Immature natural killer cell (primary cell): ENCODE data around the gene RNF167. TPM values are rescaled to one million over a fixed set of nuclear protein-coding genes. Genes with fewer than 3 reads are reported as not detected.
A peak's percentile ranks its signal among the peaks of the same experiment; 100 is the strongest.

Source experiments
- DNase-seq, 3 donors: peaks; one replicate each; pipeline ENCODE4 v3.0.0; 2022; ENCODE audit warnings: mixed read lengths in 1 of 3
- H3K27ac Mint-ChIP-seq, 6 donors: one replicate each; pipeline ENCODE4 v1.8.0; 2020; ENCODE audit warnings: mixed read lengths in 6 of 6, mild to moderate bottlenecking in 5 of 6, inconsistent platforms in 4 of 6, moderate library complexity in 3 of 6
- H3K27me3 Mint-ChIP-seq, 3 donors: one replicate each; pipeline ENCODE4 v1.8.0; 2020 to 2021; ENCODE audit warnings: low read depth in 3 of 3, mild to moderate bottlenecking in 3 of 3, mixed read lengths in 3 of 3, moderate library complexity in 3 of 3, inconsistent platforms in 1 of 3
- H3K36me3 Mint-ChIP-seq, 3 donors: one replicate each; pipeline ENCODE4 v1.8.0; 2020; ENCODE audit warnings: mixed read lengths in 3 of 3, inconsistent platforms in 2 of 3, mild to moderate bottlenecking in 2 of 3
- H3K4me1 Mint-ChIP-seq, 2 donors: one replicate each; pipeline ENCODE4 v1.8.0; 2020; ENCODE audit warnings: inconsistent platforms in 2 of 2, mild to moderate bottlenecking in 2 of 2, mixed read lengths in 2 of 2, moderate library complexity in 1 of 2
- H3K4me3 Mint-ChIP-seq, 5 donors: one replicate each; pipeline ENCODE4 v1.8.0; 2020; ENCODE audit warnings: mild to moderate bottlenecking in 5 of 5, mixed read lengths in 5 of 5, inconsistent platforms in 3 of 5, moderate library complexity in 3 of 5
- H3K9me3 Mint-ChIP-seq, 6 donors: one replicate each; pipeline ENCODE4 v1.8.0; 2020; ENCODE audit warnings: mild to moderate bottlenecking in 6 of 6, mixed read lengths in 6 of 6, inconsistent platforms in 4 of 6, moderate library complexity in 3 of 6
- polyA plus RNA-seq, 3 donors: library from polyadenylated mRNA; unstranded; fragments of 300-500 nt; fragmentation: Illumina TruSeq; gene quantifications; one replicate each; pipeline ENCODE4 v1.2.3, GENCODE V29; 2021

The RNF167 gene
- polyA plus RNA-seq, 3 donors from 2014 or later = 62.3 to 78.2 (median 73.1) TPM

DNA sequence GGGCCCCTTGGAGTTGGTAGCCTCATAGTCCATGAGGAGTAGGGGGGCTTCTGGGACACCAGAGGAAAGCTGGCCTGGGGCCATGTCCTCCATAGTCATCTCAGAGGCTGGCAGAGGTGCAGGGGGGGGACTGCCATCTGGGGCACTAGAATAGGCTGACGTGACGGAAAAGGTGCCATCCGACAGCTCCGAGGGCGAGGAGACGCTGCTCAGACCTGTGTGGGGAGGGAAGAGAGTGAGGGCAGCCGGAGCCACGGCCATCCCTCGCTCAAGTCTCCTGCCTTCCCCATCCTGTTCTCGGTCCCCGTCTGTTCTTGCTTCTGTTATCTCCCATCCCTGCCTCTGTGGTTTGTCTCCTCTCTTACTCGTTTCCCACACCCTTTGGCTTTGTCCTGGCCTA, 32.3 kb downstream of the RNF167 start:
- Mint-ChIP-seq H3K36me3 (peaks cover 12 to 19% (median 12%) of the 10 kb centered on the region in 3 donors), H3K4me1 (peaks cover 0 to 2% of the 10 kb centered on the region in 2 donors), H3K27me3 (no peaks in the 10 kb centered on the region), H3K9me3 (no peaks in the 10 kb centered on the region), H3K27ac (peak overlapping the region in 1 of 6 donors; percentile 45), H3K4me3 (no peak overlapping the region)
- DNase-seq = no peak

DNA sequence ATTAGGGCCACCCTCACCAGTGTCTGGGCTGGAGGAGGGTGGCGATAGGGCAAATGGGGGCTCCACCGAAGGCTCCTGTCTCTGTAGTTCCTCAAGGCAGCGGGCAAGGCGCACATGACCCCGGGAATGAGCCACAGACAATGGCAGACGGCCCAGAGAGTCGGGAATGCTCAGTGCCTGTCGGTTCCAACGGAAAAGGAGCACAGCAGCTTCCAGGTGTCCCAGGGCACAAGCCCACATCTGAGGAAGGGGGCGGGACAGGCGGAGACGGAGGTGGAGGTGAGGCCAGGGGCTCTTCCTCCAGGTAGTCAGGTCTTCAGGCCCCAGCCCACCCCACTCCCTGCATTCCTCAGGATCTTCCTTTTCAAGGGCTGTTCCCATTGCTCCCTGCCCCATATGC, 32.7 kb downstream of the RNF167 start:
- H3K27ac Mint-ChIP-seq = peak overlapping the region in 2 of 6 donors; percentile 35 to 45
- H3K4me1 Mint-ChIP-seq = peaks cover 0 to 2% of the 10 kb centered on the region in 2 donors
- no peaks in the 10 kb centered on the region for H3K27me3 Mint-ChIP-seq
- H3K9me3 Mint-ChIP-seq = no peaks in the 10 kb centered on the region
- H3K36me3 Mint-ChIP-seq = peaks cover 12 to 22% (median 12%) of the 10 kb centered on the region in 3 donors
- no peak for DNase-seq
- no peak overlapping the region for H3K4me3 Mint-ChIP-seq

DNA sequence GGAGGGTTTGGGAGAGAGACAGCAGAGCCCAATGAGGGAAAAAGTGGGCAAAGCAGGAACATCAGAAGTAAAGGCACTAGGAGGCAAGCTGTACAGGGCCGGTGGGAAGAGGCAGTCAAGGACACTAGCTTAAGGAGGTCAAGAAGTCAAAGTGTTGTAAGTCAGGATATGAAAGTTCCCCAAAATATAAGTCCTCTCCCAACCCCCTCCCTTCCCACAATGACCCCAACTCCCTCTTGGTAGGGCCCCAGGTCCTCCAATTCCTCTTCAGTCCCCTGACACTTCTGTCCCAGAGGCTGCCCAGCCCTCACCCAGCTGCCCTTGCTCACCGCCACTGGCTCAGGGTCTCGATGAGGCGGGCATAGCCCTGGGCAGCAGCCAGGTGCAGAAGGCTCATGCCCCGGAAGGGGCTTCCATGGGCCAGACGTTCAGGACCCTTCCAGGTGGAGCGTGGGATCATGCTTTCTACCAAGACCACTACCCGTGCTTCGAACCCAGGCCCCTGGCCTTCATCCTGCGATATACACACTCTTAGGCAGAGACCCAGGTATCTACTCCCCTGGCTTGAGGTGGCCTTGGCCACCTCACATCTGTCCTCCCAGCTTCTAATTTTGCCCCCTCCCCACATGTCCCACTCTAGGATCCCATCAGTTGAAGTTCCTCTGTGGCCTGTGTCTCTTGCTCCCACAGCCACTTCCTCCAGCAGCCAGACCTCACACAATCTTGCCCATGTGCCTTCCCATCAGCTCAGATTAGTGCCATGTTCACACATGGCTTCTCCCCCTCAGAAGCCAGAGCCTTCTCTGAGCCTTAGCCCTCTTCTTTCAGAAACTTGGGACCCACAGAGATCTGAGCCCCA, 33.4 kb downstream of the RNF167 start:
- Mint-ChIP-seq H3K4me3 (no peak overlapping the region), H3K27ac (peak overlapping the region in 1 of 6 donors; percentile 35), H3K9me3 (no peaks in the 10 kb centered on the region), H3K36me3 (peaks cover 12 to 27% (median 12%) of the 10 kb centered on the region in 3 donors), H3K27me3 (no peaks in the 10 kb centered on the region), H3K4me1 (peaks cover 0 to 2% of the 10 kb centered on the region in 2 donors)
- no peak for DNase-seq

DNA sequence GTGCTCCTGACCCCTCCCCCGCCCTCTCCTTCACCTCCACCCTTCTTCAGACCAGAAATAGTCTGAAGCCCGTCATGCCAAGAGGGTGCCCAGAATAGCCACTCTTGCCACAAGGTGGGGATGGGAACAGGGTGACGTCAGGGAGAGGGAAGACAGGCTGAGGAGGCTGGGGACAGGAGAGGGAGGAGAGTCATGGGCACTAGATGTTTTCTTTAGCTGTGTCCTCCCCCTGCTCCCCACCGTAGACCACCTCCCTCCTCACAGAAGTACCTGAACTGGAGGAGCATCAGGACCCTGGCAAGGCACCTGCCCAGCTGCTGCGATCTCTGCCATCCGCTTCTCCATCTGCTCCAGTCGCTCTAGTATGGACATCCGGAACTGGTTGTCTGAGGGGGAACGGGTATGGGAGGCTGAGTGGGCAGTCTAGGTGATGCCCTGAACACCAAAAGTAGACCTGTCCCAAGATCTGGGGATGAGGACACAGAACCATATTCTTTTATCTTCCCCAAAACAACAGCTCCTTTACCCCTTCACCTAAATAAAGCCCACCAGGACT, 34.1 kb downstream of the RNF167 start:
- no peak overlapping the region for H3K27ac Mint-ChIP-seq
- peaks cover 12 to 27% (median 12%) of the 10 kb centered on the region in 3 donors for H3K36me3 Mint-ChIP-seq
- no peaks in the 10 kb centered on the region for H3K27me3 Mint-ChIP-seq
- H3K4me1 Mint-ChIP-seq = peaks cover 0 to 2% of the 10 kb centered on the region in 2 donors
- H3K4me3 Mint-ChIP-seq = no peak overlapping the region
- DNase-seq = no peak
- H3K9me3 Mint-ChIP-seq = no peaks in the 10 kb centered on the region

DNA sequence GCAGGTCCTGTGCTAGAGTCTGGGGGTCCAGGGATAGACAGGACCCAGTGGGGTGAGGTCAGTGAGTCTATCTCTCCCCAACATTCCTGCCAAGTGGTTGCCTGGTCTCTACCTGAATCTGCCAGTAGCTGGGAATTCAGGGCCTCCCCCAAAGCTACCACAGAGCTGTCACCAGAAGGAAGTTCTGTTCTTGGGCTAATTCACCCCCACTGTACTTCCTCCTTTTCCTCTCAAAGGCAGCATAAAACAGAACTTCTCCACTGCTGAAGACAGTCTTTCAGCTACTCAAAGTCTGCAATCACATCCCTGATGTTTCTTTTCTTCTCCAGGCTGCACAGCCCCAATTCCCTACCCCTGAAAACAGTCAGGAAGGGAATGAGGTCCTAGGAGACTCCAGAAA, 38.7 kb downstream of the RNF167 start:
- H3K4me3 Mint-ChIP-seq = no peak overlapping the region
- no peak overlapping the region for H3K27ac Mint-ChIP-seq
- H3K9me3 Mint-ChIP-seq = no peaks in the 10 kb centered on the region
- H3K4me1 Mint-ChIP-seq = peaks cover 8 to 10% of the 10 kb centered on the region in 2 donors
- peaks cover 0 to 2% (median 0%) of the 10 kb centered on the region in 3 donors for H3K27me3 Mint-ChIP-seq
- DNase-seq = no peak
- H3K36me3 Mint-ChIP-seq = peaks cover 9 to 41% (median 19%) of the 10 kb centered on the region in 3 donors

DNA sequence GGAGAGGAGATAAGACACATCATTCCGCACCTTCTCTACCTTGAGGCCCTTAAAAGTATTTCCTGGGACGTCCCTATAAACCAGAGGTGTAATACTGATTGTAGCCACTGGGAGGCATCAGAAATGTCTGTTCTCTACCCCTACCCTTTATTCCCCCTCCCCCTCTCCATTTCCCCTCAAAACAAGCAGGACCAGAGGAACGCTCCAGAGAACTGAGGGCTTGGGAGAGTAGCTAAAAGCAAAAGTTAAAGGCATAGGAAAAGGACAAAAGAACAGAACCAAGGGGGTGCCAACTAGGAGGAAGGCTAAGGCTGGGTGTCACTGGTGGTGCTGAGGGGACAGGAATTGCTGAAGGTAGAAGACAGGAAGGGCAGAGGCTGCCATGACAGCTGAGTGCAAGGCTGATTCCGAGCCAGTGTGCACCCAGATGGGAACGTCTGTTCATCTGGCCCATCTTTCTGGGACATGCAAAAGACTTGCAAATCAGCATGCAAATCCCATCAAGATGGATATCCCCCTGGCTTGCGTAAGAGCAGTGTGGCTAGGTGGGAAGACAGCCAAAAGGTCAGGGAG, 40.7 kb downstream of the RNF167 start:
- DNase-seq = peak; percentile 40 to 53 (median 48)
- Mint-ChIP-seq H3K4me1 (peaks cover 12 to 13% of the 10 kb centered on the region in 2 donors), H3K27me3 (peaks cover 0 to 2% (median 0%) of the 10 kb centered on the region in 3 donors), H3K27ac (peak overlapping the region; percentile 27 to 83 (median 45)), H3K36me3 (peaks cover under 1 to 36% (median 8%) of the 10 kb centered on the region in 3 donors), H3K4me3 (no peak overlapping the region), H3K9me3 (no peaks in the 10 kb centered on the region)

DNA sequence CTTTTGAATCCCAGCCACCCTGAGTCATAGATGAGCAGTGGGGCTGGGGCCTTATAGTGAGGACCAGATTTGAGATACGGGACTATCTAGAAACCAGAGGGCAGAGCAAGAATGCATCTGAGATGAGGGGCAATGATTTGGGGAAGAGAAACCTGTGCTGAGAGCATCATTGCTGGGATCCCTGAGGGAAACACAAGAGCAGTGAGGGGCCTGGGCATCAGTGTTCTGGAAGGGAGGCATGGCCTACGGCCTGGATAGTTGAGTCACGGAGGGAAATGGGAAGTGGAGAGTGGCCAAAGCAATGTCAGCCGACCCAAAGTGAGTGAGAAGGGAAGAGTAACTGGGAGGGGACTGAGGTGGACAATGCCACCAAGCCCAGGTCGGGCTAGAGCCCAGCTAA, 42.2 kb downstream of the RNF167 start:
- Mint-ChIP-seq H3K4me3 (no peak overlapping the region), H3K27me3 (peaks cover 0 to 2% (median 0%) of the 10 kb centered on the region in 3 donors), H3K4me1 (peaks cover 23% of the 10 kb centered on the region in 2 donors), H3K27ac (peak overlapping the region in 2 of 6 donors; percentile 33 to 67), H3K9me3 (no peaks in the 10 kb centered on the region), H3K36me3 (peaks cover 0 to 30% (median 7%) of the 10 kb centered on the region in 3 donors)
- no peak for DNase-seq

DNA sequence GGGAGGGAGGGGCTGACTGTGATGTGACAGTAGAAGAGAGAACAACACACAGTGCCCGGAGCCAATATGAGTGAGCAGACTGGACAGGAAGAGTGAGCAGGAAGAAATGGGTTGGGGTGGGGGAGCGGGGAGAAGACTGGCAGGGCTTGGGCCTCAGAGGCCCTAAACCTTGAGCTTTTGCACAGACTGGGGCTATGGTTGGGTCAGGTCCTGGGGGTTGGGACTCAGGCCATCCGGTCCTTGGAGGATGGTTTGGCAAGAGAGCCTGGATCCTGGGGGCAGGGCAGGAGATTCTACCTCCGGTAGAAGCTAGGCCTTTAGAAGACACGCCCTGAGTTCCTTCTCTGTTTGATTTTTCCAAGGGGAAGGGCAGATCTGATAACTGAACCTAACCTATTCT, 46.3 kb downstream of the RNF167 start:
- no peak for DNase-seq
- Mint-ChIP-seq H3K4me1 (peaks cover 37% of the 10 kb centered on the region in 2 donors), H3K27ac (peak overlapping the region; percentile 40 to 95 (median 86)), H3K9me3 (no peaks in the 10 kb centered on the region), H3K27me3 (peaks cover 0 to 2% (median 2%) of the 10 kb centered on the region in 3 donors), H3K4me3 (peak overlapping the region; percentile 91 to 95 (median 94)), H3K36me3 (peaks cover 0 to 13% (median 0%) of the 10 kb centered on the region in 3 donors)

DNA sequence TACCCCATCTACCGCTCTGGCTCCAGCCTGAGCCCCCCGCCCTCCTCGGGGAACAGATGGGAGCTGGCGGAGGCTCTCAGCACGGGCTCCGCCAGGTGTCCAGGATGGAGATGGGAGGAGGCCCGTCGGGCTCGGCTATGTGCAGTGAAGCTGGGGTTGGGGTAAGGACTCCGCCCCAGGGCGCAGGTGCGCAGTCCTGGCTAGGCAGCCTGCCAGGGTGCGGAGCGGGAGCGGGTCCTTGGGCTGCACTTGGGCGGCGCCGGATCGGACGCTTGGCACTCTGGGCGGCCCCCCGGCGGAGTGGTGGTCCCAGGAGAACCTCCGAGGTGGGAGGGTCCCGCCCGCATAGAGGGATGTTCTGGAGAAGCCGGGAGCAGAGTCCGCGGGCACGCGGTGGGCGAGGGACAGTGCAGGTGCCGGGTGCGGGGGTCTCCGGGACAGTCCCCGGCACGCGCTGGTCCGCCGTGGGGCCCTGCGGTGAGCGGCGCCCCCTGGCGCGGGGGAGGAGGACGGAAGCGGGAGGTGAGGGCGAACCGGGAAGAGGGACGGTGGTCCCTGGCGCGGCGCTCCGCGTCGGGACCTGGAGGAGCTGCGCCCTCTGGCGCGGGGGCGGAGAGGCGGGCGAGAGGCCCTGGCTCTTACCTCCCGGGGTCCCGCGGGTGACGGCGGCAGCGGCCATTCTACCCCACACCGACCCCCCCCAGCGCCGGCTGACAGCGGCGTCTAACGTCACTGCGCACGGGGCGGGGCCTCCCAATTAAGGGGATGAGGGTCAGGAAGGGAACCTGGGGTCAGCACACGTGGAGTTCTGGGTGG, 47.1 kb downstream of the RNF167 start, which contains the start of gene CAMTA2:
TSS of gene CAMTA2 (minus strand) at position 725 of the 816 bp plus-strand sequence. CDS start 1,453 bp downstream, outside the sequence.
- DNase-seq = peak; percentile 85 to 88 (median 86)
- peaks cover 0 to 2% (median 0%) of the 10 kb centered on the region in 3 donors for H3K27me3 Mint-ChIP-seq
- peaks cover 37% of the 10 kb centered on the region in 2 donors for H3K4me1 Mint-ChIP-seq
- peak within 1 kb of the TSS; percentile 86 to 95 (median 94) for H3K27ac Mint-ChIP-seq
- H3K9me3 Mint-ChIP-seq = no peaks in the 10 kb centered on the region
- peak within 1 kb of the TSS; percentile 91 to 95 (median 94) for H3K4me3 Mint-ChIP-seq
- H3K36me3 Mint-ChIP-seq = peaks cover 0 to 13% (median 0%) of the 10 kb centered on the region in 3 donors

DNA sequence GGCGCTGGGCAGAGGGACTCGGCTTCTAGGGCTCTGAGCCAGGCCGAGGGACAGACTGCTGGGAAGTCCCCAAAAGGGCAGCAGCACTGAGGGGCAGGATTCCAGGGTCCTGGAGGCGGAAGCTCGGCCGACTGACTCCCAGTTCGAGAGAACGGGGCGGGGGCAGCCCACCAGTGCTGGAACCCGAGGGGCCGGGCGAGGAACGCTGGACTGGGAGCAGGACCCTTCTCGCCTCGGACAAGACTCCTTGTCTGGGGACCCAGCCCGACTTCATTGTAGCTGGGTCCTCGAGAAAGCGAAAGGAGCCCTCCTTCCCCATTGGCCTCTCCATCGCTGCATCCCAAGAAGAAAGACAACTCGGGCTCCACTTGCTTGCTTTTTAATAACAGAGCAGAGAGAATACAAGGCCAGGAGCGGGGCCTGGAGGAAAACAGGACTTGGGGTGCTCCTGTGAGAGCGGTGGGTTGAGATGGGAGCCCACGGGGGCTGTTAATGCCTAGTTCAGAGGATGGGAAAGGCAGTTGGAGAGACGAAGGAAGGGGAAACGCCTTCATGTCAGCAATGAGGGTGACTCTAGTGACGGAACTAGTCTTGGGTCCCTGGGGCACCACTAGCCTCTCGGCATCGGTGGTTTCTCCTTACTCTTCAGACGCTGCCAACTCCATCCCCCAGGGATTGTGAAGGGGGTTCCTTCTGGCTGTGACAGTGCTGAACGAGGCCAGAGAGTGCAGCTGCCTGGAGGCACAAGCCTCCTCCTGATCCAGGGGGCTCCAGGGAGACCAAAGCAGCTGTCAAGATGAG, 47.9 kb downstream of the RNF167 start:
- Mint-ChIP-seq H3K4me1 (peaks cover 37% of the 10 kb centered on the region in 2 donors), H3K27me3 (peaks cover 0 to 2% (median 0%) of the 10 kb centered on the region in 3 donors), H3K4me3 (peak overlapping the region; percentile 91 to 95 (median 94)), H3K27ac (peak overlapping the region; percentile 86 to 95 (median 94)), H3K36me3 (peaks cover 0 to 5% (median 0%) of the 10 kb centered on the region in 3 donors), H3K9me3 (no peaks in the 10 kb centered on the region)
- DNase-seq = no peak

DNA sequence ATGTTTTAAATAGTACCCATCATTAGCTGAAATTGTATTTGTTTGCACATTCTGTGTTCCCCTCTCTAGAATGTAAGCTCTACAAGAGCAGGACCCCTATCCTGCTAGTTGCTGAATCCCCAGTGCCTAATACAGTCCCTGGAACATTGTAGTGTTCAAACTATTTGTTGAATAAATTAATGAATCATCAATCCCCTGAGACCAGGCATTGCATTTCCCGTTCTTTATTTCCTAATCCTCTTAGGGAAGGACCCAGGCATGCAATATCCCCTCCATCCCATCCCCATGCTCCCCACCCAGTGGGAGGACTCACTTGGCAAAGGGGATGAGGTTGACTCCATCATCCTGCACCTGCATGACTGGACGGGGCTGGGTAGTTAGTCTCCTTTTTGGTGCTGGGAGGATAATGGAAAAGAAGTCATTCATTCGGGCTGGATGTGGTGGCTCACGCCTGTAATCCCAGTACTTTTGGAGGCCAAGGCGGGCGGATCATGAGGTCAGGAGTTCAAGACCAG, 54.1 kb downstream of the RNF167 start:
- H3K36me3 Mint-ChIP-seq = no peaks in the 10 kb centered on the region
- peaks cover 15 to 19% of the 10 kb centered on the region in 2 donors for H3K4me1 Mint-ChIP-seq
- no peak overlapping the region for H3K4me3 Mint-ChIP-seq
- H3K27ac Mint-ChIP-seq = no peak overlapping the region
- H3K9me3 Mint-ChIP-seq = no peaks in the 10 kb centered on the region
- DNase-seq = no peak
- peaks cover 0 to 7% (median 2%) of the 10 kb centered on the region in 3 donors for H3K27me3 Mint-ChIP-seq
